ENCODE results near the gene RHOD. TPM values are rescaled to one million over a fixed set of nuclear protein-coding genes. Genes with fewer than 3 reads are reported as not detected.

RHOD gene, protein sequence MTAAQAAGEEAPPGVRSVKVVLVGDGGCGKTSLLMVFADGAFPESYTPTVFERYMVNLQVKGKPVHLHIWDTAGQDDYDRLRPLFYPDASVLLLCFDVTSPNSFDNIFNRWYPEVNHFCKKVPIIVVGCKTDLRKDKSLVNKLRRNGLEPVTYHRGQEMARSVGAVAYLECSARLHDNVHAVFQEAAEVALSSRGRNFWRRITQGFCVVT
- total RNA-seq (2022; extraction: Qiagen RNA extraction) = 32.6 to 51.6 TPM (median 47.3 TPM) in 5 replicates

DNA sequence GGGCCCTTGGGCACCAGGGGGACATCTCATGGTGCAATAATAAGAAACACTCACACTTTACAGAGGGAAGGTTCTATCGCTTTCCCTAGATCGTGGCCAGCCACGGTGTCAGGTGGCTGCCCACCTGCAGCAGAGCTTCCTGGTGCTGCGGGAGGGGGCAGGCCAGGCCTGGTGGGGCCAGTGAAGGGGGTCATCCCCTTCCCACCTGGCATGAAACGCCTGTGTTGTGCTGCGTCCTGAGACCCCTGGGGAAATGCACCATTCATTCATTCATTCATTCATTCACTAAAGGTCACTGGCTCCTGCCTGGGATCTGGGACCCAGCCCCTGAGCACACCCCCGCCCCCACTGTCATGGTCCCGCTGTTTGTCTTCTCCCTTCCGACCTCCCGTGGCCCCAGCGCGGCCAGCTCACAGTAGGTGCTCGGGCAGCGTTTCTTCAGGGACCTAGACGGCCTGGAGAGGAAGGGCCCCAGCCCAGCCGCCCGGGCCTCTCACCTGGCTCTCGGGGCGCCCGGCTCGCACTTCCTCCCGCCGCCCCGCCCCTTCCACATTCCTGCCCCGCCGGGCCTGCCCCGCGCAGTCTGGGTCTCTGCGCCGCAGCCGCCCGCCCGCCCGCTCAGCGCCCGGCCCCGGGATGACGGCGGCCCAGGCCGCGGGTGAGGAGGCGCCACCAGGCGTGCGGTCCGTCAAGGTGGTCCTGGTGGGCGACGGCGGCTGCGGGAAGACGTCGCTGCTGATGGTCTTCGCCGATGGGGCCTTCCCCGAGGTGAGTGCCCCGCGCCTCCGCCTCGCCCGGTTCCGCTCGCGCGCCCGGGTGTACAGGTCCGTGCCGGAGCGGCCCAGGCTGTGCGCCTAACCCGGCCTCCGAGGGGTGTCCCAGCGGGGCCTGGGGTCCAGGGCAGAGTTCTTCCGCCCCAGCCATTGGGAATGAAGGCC, at the start of gene RHOD:
RHOD (plus strand) TSS at position 581 of the 938 bp plus-strand sequence; CDS start at position 637, 56 bp downstream.

DNA sequence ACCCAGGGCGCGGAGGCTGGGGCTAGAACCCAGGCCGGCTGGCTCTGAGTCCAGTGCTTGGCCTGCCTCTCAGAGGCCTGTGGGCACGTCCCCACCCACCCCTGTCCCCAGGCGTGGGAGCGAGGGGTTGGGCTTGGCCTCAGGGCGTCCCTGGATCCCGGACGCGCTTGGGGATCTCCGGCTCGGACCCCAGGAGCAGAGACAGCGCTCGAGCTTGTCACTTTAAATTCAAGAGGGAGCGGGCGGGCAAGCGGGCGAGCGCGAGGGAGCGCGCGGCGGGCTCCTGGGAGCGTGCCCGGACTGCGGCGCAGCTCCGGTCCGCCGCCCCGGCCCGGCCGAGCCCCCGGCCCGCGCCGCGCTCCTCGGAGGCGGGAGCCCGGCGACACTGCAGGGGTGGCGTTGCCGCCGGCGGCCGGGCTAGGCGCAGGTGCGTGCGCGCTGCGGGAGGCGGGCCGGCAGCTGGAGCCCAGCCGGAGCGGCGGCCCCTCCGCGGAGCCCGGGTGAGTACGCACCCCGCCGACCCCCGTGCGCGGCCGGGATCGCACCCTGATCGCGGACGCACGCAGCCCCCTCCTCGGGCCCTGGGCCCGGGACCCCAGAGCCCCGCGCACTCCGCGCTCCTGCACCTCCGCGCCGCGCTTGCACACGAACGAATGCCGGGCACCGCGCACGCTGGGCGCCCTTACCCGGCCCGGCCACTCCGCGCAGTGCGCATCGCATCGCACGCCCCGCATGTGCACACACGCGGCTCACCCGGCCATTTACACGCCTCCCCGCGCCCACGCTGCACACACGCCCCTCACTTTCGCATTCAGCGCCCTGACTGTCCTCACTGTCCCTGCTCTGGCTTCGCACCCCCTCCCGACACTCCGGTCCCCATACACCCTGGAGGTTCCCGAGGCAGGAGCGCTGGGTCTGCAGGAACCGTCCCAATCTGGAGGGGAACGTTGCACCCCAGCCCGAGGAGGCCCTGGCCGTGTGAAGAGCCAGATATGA, 33.4 kb upstream of the RHOD start, which contains the start of gene SYT12:
SYT12 (plus strand) TSS at position 174 of the 996 bp plus-strand sequence. CDS start 7,011 bp downstream, outside the sequence.

DNA sequence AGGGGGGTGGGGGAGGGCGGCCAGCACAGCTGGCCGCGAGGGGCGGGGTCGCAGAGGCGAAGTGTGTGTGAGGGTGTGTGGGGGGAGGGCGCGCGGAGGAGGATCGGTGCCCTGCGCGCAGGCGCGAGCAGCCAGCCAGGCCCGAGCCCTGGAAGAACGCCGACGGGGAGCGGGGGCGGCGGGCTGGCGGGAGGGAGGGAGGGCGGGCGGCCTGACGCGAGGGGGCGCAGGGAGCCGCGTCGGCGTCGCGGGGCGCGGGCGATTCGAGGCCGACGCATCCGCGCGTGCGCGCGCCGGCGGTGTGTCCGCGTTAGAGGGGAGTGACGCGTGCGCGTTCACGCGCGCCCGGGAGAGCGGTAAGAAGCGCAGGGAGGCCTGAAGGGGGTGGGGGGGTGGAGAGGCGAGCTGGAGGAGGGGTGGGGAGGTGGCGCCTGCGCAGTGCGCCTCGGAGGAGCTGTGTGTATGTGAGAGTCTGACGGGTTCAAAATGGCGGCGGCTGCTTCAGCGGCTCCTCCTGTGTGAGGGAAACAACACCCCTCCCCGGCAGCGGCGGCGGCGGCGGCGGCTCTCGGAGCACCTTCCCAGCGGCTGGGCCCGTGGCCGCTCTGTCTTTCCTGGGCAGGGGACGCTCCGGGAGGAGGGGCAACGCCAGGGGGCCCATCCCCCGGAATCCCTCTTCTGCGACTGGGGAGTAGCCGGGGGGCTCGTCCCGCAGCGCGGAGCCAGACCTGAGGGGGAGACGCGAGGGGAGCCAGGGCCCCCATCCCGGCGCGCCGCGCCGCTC, 62.3 kb downstream of the RHOD start, which contains the start of gene KDM2A:
KDM2A (plus strand) TSS at position 463 of the 784 bp plus-strand sequence. CDS start 2,054 bp downstream, outside the sequence.

Other genes starting within 250 kb of the RHOD start
- gene RCE1, start 213.4 kb upstream of the RHOD start, total RNA-seq (2022; extraction: Qiagen RNA extraction) = 34.5 to 52.2 TPM (median 49.8 TPM) in 5 replicates
- 59.1 to 102 TPM (median 89.7 TPM) in 5 replicates for gene LRFN4, start 199.8 kb upstream of the RHOD start, total RNA-seq (2022; extraction: Qiagen RNA extraction)
- gene PC, start 98.5 kb upstream of the RHOD start, total RNA-seq (2022; extraction: Qiagen RNA extraction) = 24.5 to 38.1 TPM (median 36.7 TPM) in 5 replicates
- 38.8 to 74.1 TPM (median 60.3 TPM) in 5 replicates for gene C11orf86, start 81.5 kb upstream of the RHOD start, total RNA-seq (2022; extraction: Qiagen RNA extraction)
- gene SYT12, start 33.7 kb upstream of the RHOD start, total RNA-seq (2022; extraction: Qiagen RNA extraction) = 11.2 to 18.6 TPM (median 16.8 TPM) in 5 replicates
- 43.2 to 50.1 TPM (median 46.9 TPM) in 5 replicates for gene KDM2A, start 62.4 kb downstream of the RHOD start, total RNA-seq (2022; extraction: Qiagen RNA extraction)
- gene GRK2, start 209.6 kb downstream of the RHOD start, total RNA-seq (2022; extraction: Qiagen RNA extraction) = 27.9 to 44.6 TPM (median 42.9 TPM) in 5 replicates
- gene ANKRD13D, start 232.5 kb downstream of the RHOD start, total RNA-seq (2022; extraction: Qiagen RNA extraction) = 21.4 to 32.0 TPM (median 26.8 TPM) in 5 replicates
- gene SSH3, start 246.7 kb downstream of the RHOD start, total RNA-seq (2022; extraction: Qiagen RNA extraction) = 17.1 to 29.0 TPM (median 27.3 TPM) in 5 replicates

All from A549 treated with CORT108297 at 1 μM for 4 hours (cell line).